ENCODE data around the gene CACNA2D1.

CACNA2D1 gene

GRCh38 chr7:81929386-81929785 is 514.2 kb downstream of the CACNA2D1 start:
- no peak for DNase-seq

GRCh38 chr7:81926154-81926553 is 517.4 kb downstream of the CACNA2D1 start:
- no peak for DNase-seq

- DNase-seq, result no peak
These were observed 518.0 kb downstream of the CACNA2D1 start for GRCh38 chr7:81925530-81925929.

- no peak for DNase-seq
These were observed 519.1 kb downstream of the CACNA2D1 start for GRCh38 chr7:81924494-81924893.

GRCh38 chr7:81919494-81919893 is 524.1 kb downstream of the CACNA2D1 start:
- DNase-seq, result no peak

GRCh38 chr7:81908220-81908619 is 535.4 kb downstream of the CACNA2D1 start:
- no peak for DNase-seq

GRCh38 chr7:81903115-81903514 is 540.5 kb downstream of the CACNA2D1 start:
- DNase-seq, result no peak

- DNase-seq, result no peak
These were observed 541.0 kb downstream of the CACNA2D1 start for GRCh38 chr7:81902536-81902935.

All from stimulated activated CD4-positive, alpha-beta T cell treated with anti-CD3 and anti-CD28 coated beads, Interleukin-4, amount 100 ng/mL, for 24 hours (primary cell).